ENCODE measurements around the gene HOXD13. TPM values are rescaled to one million over a fixed set of nuclear protein-coding genes. Genes with fewer than 3 reads are reported as not detected.

The HOXD13 gene
- total RNA-seq, 4 donors from 2014 or later = 4.9 TPM; not detected in 3

- H3K4me3 ChIP-seq = peak overlapping the region; percentile 43 to 51
- H3K27me3 ChIP-seq = no peaks in the 10 kb centered on the region
- no peaks in the 10 kb centered on the region for H3K4me1 ChIP-seq
- intact Hi-C loops (cut with DNase I; ENCODE audit: low total_unique reads) = no loop called here
- peak overlapping the region; percentile 98 to 99 for H3K27ac ChIP-seq
- H3K9me3 ChIP-seq = no peaks in the 10 kb centered on the region
- H3K36me3 ChIP-seq = no peaks in the 10 kb centered on the region
- TF ChIP-seq, protein P1, sequence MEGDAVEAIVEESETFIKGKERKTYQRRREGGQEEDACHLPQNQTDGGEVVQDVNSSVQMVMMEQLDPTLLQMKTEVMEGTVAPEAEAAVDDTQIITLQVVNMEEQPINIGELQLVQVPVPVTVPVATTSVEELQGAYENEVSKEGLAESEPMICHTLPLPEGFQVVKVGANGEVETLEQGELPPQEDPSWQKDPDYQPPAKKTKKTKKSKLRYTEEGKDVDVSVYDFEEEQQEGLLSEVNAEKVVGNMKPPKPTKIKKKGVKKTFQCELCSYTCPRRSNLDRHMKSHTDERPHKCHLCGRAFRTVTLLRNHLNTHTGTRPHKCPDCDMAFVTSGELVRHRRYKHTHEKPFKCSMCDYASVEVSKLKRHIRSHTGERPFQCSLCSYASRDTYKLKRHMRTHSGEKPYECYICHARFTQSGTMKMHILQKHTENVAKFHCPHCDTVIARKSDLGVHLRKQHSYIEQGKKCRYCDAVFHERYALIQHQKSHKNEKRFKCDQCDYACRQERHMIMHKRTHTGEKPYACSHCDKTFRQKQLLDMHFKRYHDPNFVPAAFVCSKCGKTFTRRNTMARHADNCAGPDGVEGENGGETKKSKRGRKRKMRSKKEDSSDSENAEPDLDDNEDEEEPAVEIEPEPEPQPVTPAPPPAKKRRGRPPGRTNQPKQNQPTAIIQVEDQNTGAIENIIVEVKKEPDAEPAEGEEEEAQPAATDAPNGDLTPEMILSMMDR (IDR thresholded peaks at IDR 0.05) = no peak
- no peak for TF ChIP-seq POLR2A (IDR thresholded peaks at IDR 0.05)
- DNase-seq = no peak
Measured at GRCh38 chr2:176114930-176115625, 22.6 kb downstream of the HOXD13 start.

DNA sequence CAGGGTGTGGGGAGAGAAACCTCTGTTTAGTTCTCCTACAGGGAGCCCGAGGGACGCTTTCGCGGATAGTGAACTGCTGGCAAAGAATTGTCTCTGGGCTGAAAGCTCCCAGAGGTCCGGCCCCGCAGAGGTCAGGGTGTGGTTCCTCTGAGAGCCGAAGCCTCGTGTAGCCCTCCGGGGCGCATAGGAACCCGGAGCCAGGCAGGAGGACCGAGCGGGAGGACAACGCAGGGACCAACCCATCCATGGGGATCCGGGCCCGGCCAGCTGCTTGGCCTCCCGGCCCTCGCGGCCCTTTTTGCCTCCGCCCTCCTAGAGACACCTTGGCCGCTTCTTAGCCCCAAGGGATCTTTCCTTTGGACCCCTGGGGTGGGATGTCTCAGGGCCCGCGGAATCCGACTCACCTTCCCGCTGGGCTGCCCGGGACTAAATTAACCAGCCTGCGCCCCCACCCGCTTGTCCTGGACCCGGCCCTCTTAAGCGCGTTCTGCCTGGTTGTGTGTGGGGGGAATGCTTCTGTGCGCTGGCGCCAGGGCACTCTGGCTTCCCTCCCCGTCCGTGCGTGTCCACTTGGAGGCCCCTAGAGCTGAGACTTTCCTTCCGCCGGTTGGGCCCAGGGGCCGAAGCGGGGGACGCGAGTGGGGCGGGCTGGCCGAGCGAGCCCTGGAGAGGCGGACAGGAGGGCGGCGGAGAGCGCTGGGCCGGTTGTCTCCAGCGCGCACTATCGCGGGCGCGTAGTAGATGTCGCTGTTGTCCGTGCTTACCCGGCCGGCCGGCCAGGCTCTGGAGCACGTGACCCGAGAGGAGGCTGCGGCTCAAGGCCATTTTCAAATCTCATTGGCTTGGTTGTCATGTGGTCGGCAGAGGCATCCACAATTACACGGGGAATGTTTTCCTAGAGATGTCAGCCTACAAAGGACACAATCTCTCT, 23.6 kb downstream of the HOXD13 start, which contains the start of gene HOXD10:
Gene HOXD10, plus strand, starts transcription at position 896 of the 931 bp plus-strand sequence. CDS start 56 bp downstream, outside the sequence.
- Histone ChIP-seq H3K4me1 (no peaks in the 10 kb centered on the region), H3K27ac (peak within 1 kb of the TSS; percentile 98 to 99), H3K9me3 (no peaks in the 10 kb centered on the region), H3K27me3 (no peaks in the 10 kb centered on the region), H3K36me3 (no peaks in the 10 kb centered on the region), H3K4me3 (peak within 1 kb of the TSS; percentile 43 to 51)
- peak; percentile 93 to 98 for TF ChIP-seq POLR2A (IDR thresholded peaks at IDR 0.05)
- TF ChIP-seq, protein P1 (IDR thresholded peaks at IDR 0.05) = peak; percentile 65 to 76 (median 68)
- intact Hi-C loops (cut with DNase I; ENCODE audit: low total_unique reads) = no loop called here
- peak; percentile 91 to 96 for DNase-seq

DNA sequence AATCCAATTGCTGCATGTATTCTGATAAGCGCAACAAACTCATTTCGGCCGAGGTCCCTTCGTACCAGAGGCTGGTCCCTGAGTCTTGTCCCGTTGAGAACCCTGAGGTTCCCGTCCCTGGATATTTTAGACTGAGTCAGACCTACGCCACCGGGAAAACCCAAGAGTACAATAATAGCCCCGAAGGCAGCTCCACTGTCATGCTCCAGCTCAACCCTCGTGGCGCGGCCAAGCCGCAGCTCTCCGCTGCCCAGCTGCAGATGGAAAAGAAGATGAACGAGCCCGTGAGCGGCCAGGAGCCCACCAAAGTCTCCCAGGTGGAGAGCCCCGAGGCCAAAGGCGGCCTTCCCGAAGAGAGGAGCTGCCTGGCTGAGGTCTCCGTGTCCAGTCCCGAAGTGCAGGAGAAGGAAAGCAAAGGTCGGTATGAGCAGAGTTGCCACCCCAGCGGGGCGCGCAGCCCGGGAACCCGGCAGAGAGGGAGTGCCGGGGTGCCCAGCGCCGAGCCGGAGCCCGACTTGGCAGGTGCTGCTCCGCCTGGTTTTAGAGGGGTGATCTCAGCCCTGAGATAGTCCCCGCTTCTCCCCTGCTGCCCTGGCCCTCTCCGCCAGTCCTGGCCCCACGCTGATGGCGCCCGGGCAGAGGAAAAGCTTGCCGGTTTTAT, 24.8 kb downstream of the HOXD13 start:
- no peak for DNase-seq
- H3K27ac ChIP-seq = peak overlapping the region; percentile 98 to 99
- H3K36me3 ChIP-seq = no peaks in the 10 kb centered on the region
- intact Hi-C loops (cut with DNase I; ENCODE audit: low total_unique reads) = no loop called here
- H3K4me3 ChIP-seq = peak overlapping the region; percentile 43 to 51
- H3K9me3 ChIP-seq = no peaks in the 10 kb centered on the region
- no peak for TF ChIP-seq POLR2A (IDR thresholded peaks at IDR 0.05)
- TF ChIP-seq, protein P1 (IDR thresholded peaks at IDR 0.05) = no peak
- no peaks in the 10 kb centered on the region for H3K4me1 ChIP-seq
- no peaks in the 10 kb centered on the region for H3K27me3 ChIP-seq

DNA sequence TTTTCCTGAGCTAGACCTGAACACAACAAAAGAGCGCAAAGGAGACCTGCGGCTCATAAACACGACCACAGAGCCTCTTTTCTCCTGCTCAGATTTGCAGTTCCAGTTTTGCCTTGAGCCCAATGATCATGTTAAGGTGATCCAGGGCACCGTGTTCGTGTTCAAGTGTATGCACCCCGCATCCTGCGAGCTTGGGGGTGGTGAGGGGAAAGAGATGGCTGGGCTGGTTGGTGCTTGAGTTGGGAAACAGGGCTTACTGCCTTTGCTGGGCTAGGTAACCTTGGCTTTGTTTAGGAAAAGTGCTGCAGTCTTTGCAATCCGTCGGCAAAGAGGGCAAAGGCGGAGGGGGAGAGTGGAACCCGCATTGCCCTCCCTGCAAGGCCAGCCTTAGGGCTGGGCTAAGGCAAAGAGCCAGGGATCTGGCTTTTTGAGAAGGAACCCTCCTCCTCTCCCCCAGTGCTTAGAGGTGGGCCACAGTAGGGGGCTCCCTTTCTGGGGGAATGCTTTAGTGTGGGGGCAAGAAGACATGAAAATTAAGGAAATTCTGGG, 25.4 kb downstream of the HOXD13 start:
- Histone ChIP-seq H3K36me3 (no peaks in the 10 kb centered on the region), H3K4me1 (no peaks in the 10 kb centered on the region), H3K4me3 (peak overlapping the region; percentile 43 to 51), H3K9me3 (no peaks in the 10 kb centered on the region), H3K27me3 (no peaks in the 10 kb centered on the region), H3K27ac (peak overlapping the region; percentile 98 to 99)
- DNase-seq = no peak
- intact Hi-C loops (cut with DNase I; ENCODE audit: low total_unique reads) = no loop called here
- TF ChIP-seq, protein P1 (IDR thresholded peaks at IDR 0.05) = no peak
- TF ChIP-seq POLR2A (IDR thresholded peaks at IDR 0.05) = peak in 1 of 2 donors; percentile 3

Data from uterus (tissue), 4 donors.